Measurements from ENCODE around the gene CPNE6.
"Not testable (repeated sequence)": the region's sequence is repeated elsewhere in the genome, so short reads cannot be mapped to it uniquely, and the experiment has no call there.

- TF ChIP-seq CTCF (IDR thresholded peaks at IDR 0.05; ENCODE audit: low read length); EZH2 (optimal IDR thresholded peaks at IDR 0.05; ENCODE audit: low read depth, low read length): not testable (repeated sequence)
Observed at GRCh38 chr14:24031331-24031730, 40.0 kb upstream of the CPNE6 start.
